ENCODE measurements around the gene CHML. TPM values are rescaled to one million over a fixed set of nuclear protein-coding genes. Genes with fewer than 3 reads are reported as not detected.
A peak's percentile ranks its signal among the peaks of the same experiment; 100 is the strongest.

The CHML gene
- total and polyA plus RNA-seq, 12 donors, result 1.7 to 11.4 (median 7.7) TPM

- no peaks in the 10 kb centered on the region for H3K9me3 ChIP-seq
- DNase-seq (no peak), ATAC-seq (peak in 7 of 8 donors; percentile 43 to 86 (median 70))
- no peaks in the 10 kb centered on the region for H3K36me3 ChIP-seq
- intact Hi-C loops (cut with DNase I), result loop anchor here (5.0 to 10.0 kb wide), 7 partner anchors 222 to 405 kb away; partner anchors contain the start of gene EXO1 (in 2 of the 10)
- no peak overlapping the region for H3K27ac ChIP-seq
- WGBS, 2 donors, result 29 to 31% methylated on average over 8 of the region's 8 CpGs
- TF ChIP-seq CTCF (IDR thresholded peaks at IDR 0.05), result no peak
- no peaks in the 10 kb centered on the region for H3K27me3 ChIP-seq
- peaks cover 0 to 25% (median 0%) of the 10 kb centered on the region in 9 donors for H3K4me1 ChIP-seq
- no peak overlapping the region for H3K4me3 ChIP-seq
Observed at GRCh38 chr1:241610056-241610815, 29.9 kb downstream of the CHML start.

GRCh38 chr1:241608379-241609033 is 31.7 kb downstream of the CHML start:
- H3K4me3 ChIP-seq, result no peak overlapping the region
- H3K27ac ChIP-seq, result no peak overlapping the region
- intact Hi-C loops (cut with DNase I), result loop anchor here in 2 of 10 donors (10.0 kb wide), 2 partner anchors 56 to 396 kb away; no protein-coding TSS in a partner anchor
- WGBS, 2 donors, result 23 to 30% methylated on average over 3 of the region's 3 CpGs
- H3K9me3 ChIP-seq, result no peaks in the 10 kb centered on the region
- DNase-seq (no peak), ATAC-seq (no peak)
- no peak for TF ChIP-seq CTCF (IDR thresholded peaks at IDR 0.05)
- H3K36me3 ChIP-seq, result no peaks in the 10 kb centered on the region
- H3K4me1 ChIP-seq, result peaks cover 0 to 31% (median 0%) of the 10 kb centered on the region in 9 donors
- H3K27me3 ChIP-seq, result no peaks in the 10 kb centered on the region

GRCh38 chr1:241607497-241607896 is 32.7 kb downstream of the CHML start:
- intact Hi-C loops (cut with DNase I), result loop anchor here in 2 of 10 donors (10.0 kb wide), 2 partner anchors 57 to 397 kb away; no protein-coding TSS in a partner anchor
- DNase-seq, result no peak
- no peak overlapping the region for H3K4me3 ChIP-seq
- no peaks in the 10 kb centered on the region for H3K27me3 ChIP-seq
- peaks cover 0 to 33% (median 0%) of the 10 kb centered on the region in 9 donors for H3K4me1 ChIP-seq
- no peak for TF ChIP-seq CTCF (IDR thresholded peaks at IDR 0.05)
- no peaks in the 10 kb centered on the region for H3K9me3 ChIP-seq
- H3K27ac ChIP-seq, result no peak overlapping the region
- no peaks in the 10 kb centered on the region for H3K36me3 ChIP-seq
- ATAC-seq, result no peak

- intact Hi-C loops (cut with DNase I), result loop anchor here in 2 of 10 donors (10.0 kb wide), 2 partner anchors 58 to 398 kb away; no protein-coding TSS in a partner anchor
- no peaks in the 10 kb centered on the region for H3K27me3 ChIP-seq
- ATAC-seq (no peak), DNase-seq (no peak)
- TF ChIP-seq CTCF (IDR thresholded peaks at IDR 0.05), result no peak
- no peak overlapping the region for H3K4me3 ChIP-seq
- peaks cover 0 to 23% (median 0%) of the 10 kb centered on the region in 9 donors for H3K4me1 ChIP-seq
- H3K9me3 ChIP-seq, result no peaks in the 10 kb centered on the region
- no peak overlapping the region for H3K27ac ChIP-seq
- H3K36me3 ChIP-seq, result no peaks in the 10 kb centered on the region
- WGBS, 2 donors, result 70 to 88% methylated on average over 5 of the region's 5 CpGs
Observed at GRCh38 chr1:241606544-241606943, 33.6 kb downstream of the CHML start.

Data from heart right ventricle (tissue), 16 donors.